ENCODE measurements around the gene MBNL1. TPM values are rescaled to one million over a fixed set of nuclear protein-coding genes. Genes with fewer than 3 reads are reported as not detected.
A peak's percentile ranks its signal among the peaks of the same experiment; 100 is the strongest.

MBNL1 gene
- total and polyA plus RNA-seq, 8 donors: 15.2 to 73.2 (median 40.2) TPM

DNA sequence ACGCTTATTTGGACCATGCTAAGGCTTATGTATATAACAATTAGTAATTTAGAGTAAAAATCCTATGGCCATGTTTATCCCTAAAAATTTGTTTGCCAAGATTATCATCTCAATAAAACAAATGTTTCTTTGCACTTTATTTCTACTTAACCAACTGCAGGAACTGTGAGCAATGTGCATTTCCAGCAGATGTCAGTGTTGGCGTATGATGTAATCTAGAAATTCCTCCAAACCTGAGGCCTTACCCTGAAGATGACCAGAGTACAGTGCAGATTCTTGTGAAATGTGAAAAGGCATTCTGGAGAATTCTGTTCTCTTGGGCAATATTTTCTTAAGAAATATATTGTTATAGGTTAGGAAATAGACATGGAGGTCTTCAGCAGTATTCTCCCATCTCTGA, 205.9 kb downstream of the MBNL1 start:
- WGBS, 2 donors: 88% methylated on average over 2 of the region's 2 CpGs
- DNase-seq (no peak), ATAC-seq (peak in 3 of 4 donors; percentile 41 to 66 (median 61)), FAIRE-seq (no peak)
- H3K27ac ChIP-seq: no peak overlapping the region
- no peak overlapping the region for H3K4me3 ChIP-seq
- no peaks in the 10 kb centered on the region for H3K4me1 ChIP-seq
- H3K36me3 ChIP-seq: no peaks in the 10 kb centered on the region
- no peaks in the 10 kb centered on the region for H3K27me3 ChIP-seq
- intact Hi-C loops (cut with DNase I): no loop called here
- no peaks in the 10 kb centered on the region for H3K9me3 ChIP-seq
- TF ChIP-seq, protein P1, sequence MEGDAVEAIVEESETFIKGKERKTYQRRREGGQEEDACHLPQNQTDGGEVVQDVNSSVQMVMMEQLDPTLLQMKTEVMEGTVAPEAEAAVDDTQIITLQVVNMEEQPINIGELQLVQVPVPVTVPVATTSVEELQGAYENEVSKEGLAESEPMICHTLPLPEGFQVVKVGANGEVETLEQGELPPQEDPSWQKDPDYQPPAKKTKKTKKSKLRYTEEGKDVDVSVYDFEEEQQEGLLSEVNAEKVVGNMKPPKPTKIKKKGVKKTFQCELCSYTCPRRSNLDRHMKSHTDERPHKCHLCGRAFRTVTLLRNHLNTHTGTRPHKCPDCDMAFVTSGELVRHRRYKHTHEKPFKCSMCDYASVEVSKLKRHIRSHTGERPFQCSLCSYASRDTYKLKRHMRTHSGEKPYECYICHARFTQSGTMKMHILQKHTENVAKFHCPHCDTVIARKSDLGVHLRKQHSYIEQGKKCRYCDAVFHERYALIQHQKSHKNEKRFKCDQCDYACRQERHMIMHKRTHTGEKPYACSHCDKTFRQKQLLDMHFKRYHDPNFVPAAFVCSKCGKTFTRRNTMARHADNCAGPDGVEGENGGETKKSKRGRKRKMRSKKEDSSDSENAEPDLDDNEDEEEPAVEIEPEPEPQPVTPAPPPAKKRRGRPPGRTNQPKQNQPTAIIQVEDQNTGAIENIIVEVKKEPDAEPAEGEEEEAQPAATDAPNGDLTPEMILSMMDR (IDR thresholded peaks at IDR 0.05): peak in 3 of 4 donors; percentile 17 to 23 (median 19)

DNA sequence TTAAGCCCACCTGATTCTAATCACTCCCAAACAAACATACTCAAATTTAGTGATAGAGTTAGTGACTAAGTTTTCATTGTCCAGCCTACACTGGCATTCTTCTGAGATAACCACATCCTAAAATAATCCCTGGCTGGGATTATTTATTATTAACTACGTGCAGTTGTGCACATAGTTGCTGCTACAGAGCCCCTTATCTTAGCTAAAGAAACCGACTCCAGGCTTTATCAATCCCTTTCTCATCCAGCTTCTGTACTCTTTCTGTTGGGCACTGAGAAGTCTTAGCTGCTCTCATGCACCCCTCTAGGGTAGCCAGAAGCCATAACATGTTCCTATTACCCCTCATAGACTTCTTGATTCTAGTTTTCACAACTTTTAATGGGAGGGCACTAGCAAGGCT, 208.7 kb downstream of the MBNL1 start:
- Histone ChIP-seq H3K36me3 (no peaks in the 10 kb centered on the region), H3K4me1 (no peaks in the 10 kb centered on the region), H3K27me3 (no peaks in the 10 kb centered on the region), H3K9me3 (peaks cover 0 to 3% (median 0%) of the 10 kb centered on the region in 4 donors), H3K27ac (no peak overlapping the region), H3K4me3 (no peak overlapping the region)
- TF ChIP-seq, protein P1 (IDR thresholded peaks at IDR 0.05): no peak
- 29 to 46% methylated on average over 2 of the region's 2 CpGs for whole genome bisulfite sequencing, 2 donors
- ATAC-seq (no peak), FAIRE-seq (no peak), DNase-seq (no peak)
- intact Hi-C loops (cut with DNase I): no loop called here

DNA sequence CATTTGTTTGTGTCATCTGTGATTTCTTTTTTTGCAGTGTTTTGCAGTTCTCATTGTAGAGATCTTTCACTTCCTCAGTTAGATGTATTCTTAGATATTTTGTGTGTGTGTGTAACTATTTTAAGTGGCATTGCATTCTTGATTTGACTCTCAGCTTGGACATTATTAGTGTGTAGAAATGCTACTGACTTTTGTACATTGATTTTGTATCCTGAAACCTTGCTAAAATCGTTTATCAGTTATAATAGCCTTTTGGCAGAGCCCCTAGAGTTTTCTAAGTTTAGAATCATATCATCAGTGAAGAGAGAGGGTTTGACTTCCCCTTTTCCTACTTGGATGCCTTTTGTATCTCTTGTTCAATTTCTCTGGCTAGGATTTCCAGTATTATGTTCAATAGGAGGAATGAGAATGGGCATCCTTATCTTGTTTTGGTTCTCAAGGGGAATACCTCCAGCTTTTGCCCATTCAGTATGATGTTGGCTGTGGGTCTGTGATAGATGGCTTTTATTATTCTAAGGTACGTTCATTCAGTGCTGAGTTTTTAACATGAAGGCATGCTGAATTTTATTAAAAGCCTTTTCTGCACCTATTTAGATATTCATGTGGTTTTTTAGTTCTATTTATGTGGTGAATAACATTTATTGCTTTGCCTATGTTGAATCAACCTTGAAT, 211.7 kb downstream of the MBNL1 start:
- H3K27me3 ChIP-seq: no peaks in the 10 kb centered on the region
- ATAC-seq: no peak
- no peak overlapping the region for H3K27ac ChIP-seq
- TF ChIP-seq, protein P1 (IDR thresholded peaks at IDR 0.05): no peak
- no peak for DNase-seq
- H3K4me3 ChIP-seq: no peak overlapping the region
- peaks cover 0 to 10% (median 0%) of the 10 kb centered on the region in 4 donors for H3K9me3 ChIP-seq
- WGBS, 2 donors: 33 to 49% methylated on average over 2 of the region's 2 CpGs
- no peaks in the 10 kb centered on the region for H3K4me1 ChIP-seq
- intact Hi-C loops (cut with DNase I): no loop called here
- H3K36me3 ChIP-seq: no peaks in the 10 kb centered on the region
- no peak for FAIRE-seq

DNA sequence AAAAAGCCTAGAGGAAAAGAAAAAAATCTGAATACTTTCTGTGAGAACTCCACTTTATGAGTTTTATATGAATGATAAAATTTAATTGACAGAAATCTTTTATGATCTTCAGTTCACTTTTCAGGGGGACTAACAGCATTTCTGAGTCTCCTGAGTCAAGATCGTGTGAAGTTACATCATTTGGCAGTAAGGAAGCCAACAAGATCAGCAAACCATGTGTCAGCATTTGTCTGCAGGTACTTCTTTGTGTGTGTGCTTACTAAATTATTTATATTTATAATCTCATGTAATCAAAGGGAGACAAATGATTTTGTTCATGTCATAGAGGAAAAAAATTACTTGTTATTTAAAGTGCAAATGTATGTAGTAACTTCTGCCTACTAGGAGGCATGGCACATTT, 217.6 kb downstream of the MBNL1 start:
- no peaks in the 10 kb centered on the region for H3K27me3 ChIP-seq
- no peaks in the 10 kb centered on the region for H3K4me1 ChIP-seq
- TF ChIP-seq, protein P1 (IDR thresholded peaks at IDR 0.05): no peak
- no peaks in the 10 kb centered on the region for H3K36me3 ChIP-seq
- WGBS, 2 donors: 78 to 83% methylated on average over 1 of the region's 1 CpG
- no peak overlapping the region for H3K27ac ChIP-seq
- no peak for DNase-seq
- no peak for ATAC-seq
- FAIRE-seq: no peak
- H3K4me3 ChIP-seq: no peak overlapping the region
- peaks cover 0 to 10% (median 0%) of the 10 kb centered on the region in 4 donors for H3K9me3 ChIP-seq
- intact Hi-C loops (cut with DNase I): no loop called here

DNA sequence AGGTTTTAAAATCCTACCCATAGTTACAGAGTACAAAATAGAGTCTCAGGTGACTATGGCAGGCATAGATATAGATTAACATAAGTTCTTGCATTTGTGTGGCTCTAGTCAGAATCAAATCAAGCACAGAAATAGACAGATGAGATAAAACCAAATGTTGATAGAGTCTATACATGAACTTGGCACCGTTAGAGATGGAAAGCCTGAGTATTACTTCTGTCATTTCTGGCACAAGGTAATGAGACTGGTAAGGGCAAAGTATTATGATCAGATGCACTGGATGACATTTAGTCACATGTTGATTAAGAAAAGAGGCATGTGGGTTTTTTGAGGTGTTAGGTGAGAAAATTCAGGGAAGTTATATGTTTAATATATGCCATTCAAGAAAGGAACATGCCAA, 219.7 kb downstream of the MBNL1 start:
- H3K4me3 ChIP-seq: no peak overlapping the region
- TF ChIP-seq, protein P1 (IDR thresholded peaks at IDR 0.05): no peak
- WGBS, 2 donors: 50 to 65% methylated on average over 1 of the region's 1 CpG
- no peak overlapping the region for H3K27ac ChIP-seq
- H3K4me1 ChIP-seq: no peaks in the 10 kb centered on the region
- ATAC-seq (no peak), FAIRE-seq (no peak), DNase-seq (no peak)
- H3K36me3 ChIP-seq: no peaks in the 10 kb centered on the region
- intact Hi-C loops (cut with DNase I): no loop called here
- H3K9me3 ChIP-seq: no peaks in the 10 kb centered on the region
- H3K27me3 ChIP-seq: no peaks in the 10 kb centered on the region
